OCI-LY1 (cell line): Measurements from ENCODE around the gene CDKAL1.

Source experiments
- EZH2 ChIP-seq: fragments of 200-600 bp; sonication (generic), shearing (Covaris generic); IDR thresholded peaks from 2 replicates; pipeline ENCODE4 v1.8.0; 2017; ENCODE audit warnings: borderline replicate concordance, mixed run types, mild to moderate bottlenecking, antibody characterized with exemption, low read length, moderate library complexity, mixed read lengths
- TF ChIP-seq, protein P1 (sequence below): fragments of 200-600 bp; sonication (generic), shearing (Covaris generic); IDR thresholded peaks from 2 replicates; pipeline ENCODE4 v1.5.1; 2017; ENCODE audit warnings: mild to moderate bottlenecking, antibody characterized with exemption, low read length, moderate library complexity, mixed read lengths

DNA sequence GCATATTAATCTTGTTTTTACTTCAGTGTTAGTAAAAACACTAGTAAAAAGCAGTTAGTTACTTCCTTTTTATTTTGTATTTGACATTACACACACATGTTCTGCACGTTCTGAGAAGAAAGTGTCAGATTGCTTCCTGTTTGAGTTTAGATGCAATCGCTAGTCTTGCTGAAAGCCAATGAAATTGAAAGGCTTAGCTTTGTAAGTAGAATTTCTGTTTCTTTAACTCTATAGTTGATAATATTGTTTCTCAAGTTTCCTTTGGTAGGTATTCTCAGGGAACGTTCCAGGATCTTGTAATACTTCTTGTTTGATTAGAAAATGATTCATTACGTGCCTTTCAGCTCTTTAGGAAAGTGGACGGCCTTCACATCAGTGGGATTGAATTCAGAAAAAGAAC is 55.0 kb downstream of the CDKAL1 start:
- TF ChIP-seq, protein P1, sequence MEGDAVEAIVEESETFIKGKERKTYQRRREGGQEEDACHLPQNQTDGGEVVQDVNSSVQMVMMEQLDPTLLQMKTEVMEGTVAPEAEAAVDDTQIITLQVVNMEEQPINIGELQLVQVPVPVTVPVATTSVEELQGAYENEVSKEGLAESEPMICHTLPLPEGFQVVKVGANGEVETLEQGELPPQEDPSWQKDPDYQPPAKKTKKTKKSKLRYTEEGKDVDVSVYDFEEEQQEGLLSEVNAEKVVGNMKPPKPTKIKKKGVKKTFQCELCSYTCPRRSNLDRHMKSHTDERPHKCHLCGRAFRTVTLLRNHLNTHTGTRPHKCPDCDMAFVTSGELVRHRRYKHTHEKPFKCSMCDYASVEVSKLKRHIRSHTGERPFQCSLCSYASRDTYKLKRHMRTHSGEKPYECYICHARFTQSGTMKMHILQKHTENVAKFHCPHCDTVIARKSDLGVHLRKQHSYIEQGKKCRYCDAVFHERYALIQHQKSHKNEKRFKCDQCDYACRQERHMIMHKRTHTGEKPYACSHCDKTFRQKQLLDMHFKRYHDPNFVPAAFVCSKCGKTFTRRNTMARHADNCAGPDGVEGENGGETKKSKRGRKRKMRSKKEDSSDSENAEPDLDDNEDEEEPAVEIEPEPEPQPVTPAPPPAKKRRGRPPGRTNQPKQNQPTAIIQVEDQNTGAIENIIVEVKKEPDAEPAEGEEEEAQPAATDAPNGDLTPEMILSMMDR: no peak
- TF ChIP-seq EZH2: no peak
